HG02678 (cell line): Measurements from ENCODE around the gene PDCD7.
"Not testable (repeated sequence)": the region's sequence is repeated elsewhere in the genome, so short reads cannot be mapped to it uniquely, and the experiment has no call there.

Experiments
- ATAC-seq: cut with Tn5 transposase; IDR thresholded peaks from one replicate; pipeline ENCODE4 v1.9.1; 2021; ENCODE audit warnings: mild to moderate bottlenecking, moderate library complexity; ENCODE audit not compliant: unreplicated experiment

Gene PDCD7

GRCh38 chr15:65133548-65134200, at the start of gene PDCD7:
PDCD7 (minus strand) TSS chr15:65133808; CDS start chr15:65133781, 27 bp downstream.
- ATAC-seq = peak; percentile 87

GRCh38 chr15:65182538-65182937, 48.9 kb upstream of the PDCD7 start:
- no peak for ATAC-seq

- ATAC-seq = not testable (repeated sequence)
Observed at GRCh38 chr15:65181582-65182353, 48.2 kb upstream of the PDCD7 start.

- no peak for ATAC-seq
Observed at GRCh38 chr15:65180167-65180566, 46.6 kb upstream of the PDCD7 start.

GRCh38 chr15:65177901-65178300, 44.3 kb upstream of the PDCD7 start:
- ATAC-seq = no peak

- ATAC-seq = no peak
Observed at GRCh38 chr15:65176056-65176455, 42.4 kb upstream of the PDCD7 start.

- no peak for ATAC-seq
Observed at GRCh38 chr15:65175511-65175910, 41.9 kb upstream of the PDCD7 start.

- no peak for ATAC-seq
Observed at GRCh38 chr15:65174509-65174908, 40.9 kb upstream of the PDCD7 start.

GRCh38 chr15:65172531-65172930, 38.9 kb upstream of the PDCD7 start:
- ATAC-seq = no peak

GRCh38 chr15:65171428-65171827, 37.8 kb upstream of the PDCD7 start:
- no peak for ATAC-seq

- ATAC-seq = no peak
Observed at GRCh38 chr15:65165875-65166274, 32.3 kb upstream of the PDCD7 start.

GRCh38 chr15:65164139-65164538, 30.5 kb upstream of the PDCD7 start:
- no peak for ATAC-seq

GRCh38 chr15:65163041-65163440, 29.4 kb upstream of the PDCD7 start:
- no peak for ATAC-seq

GRCh38 chr15:65156692-65157091, 23.1 kb upstream of the PDCD7 start:
- ATAC-seq = no peak

- no peak for ATAC-seq
Observed at GRCh38 chr15:65154720-65155119, 21.1 kb upstream of the PDCD7 start.

- ATAC-seq = no peak
Observed at GRCh38 chr15:65147902-65148301, 14.3 kb upstream of the PDCD7 start.

- ATAC-seq = no peak
Observed at GRCh38 chr15:65146438-65146837, 12.8 kb upstream of the PDCD7 start.

- not testable (repeated sequence) for ATAC-seq
Observed at GRCh38 chr15:65138631-65139030, 5.0 kb upstream of the PDCD7 start.

- not testable (repeated sequence) for ATAC-seq
Observed at GRCh38 chr15:65137893-65138292, 4.3 kb upstream of the PDCD7 start.

GRCh38 chr15:65137089-65137488, 3.5 kb upstream of the PDCD7 start:
- not testable (repeated sequence) for ATAC-seq

GRCh38 chr15:65134538-65134937, 930 bp upstream of the PDCD7 start:
- ATAC-seq = no peak

GRCh38 chr15:65132878-65133547, 595 bp downstream of the PDCD7 start:
- peak; percentile 44 for ATAC-seq
